Fibroblast of lung (primary cell): ENCODE data around the gene SH3D19.

Experiments used
- EZH2 ChIP-seq: IDR thresholded peaks from 2 replicates; pipeline ENCODE4 v1.5.1; 2012; ENCODE audit warnings: low read length, control low read depth, mild to moderate bottlenecking; ENCODE audit errors: missing control alignments
- TF ChIP-seq, protein P1 (sequence below), 2 donors: IDR thresholded peaks in 1 of 2; conservative IDR thresholded peaks in 1 of 2; 1 replicate in 1 of 2; 2 replicates in 1 of 2; pipeline ENCODE4 v1.5.1; 2011 to 2012; ENCODE audit warnings: low read length in 2 of 2, control low read depth in 1 of 2, inconsistent platforms in 1 of 2, low read depth in 1 of 2, mild to moderate bottlenecking in 1 of 2

DNA sequence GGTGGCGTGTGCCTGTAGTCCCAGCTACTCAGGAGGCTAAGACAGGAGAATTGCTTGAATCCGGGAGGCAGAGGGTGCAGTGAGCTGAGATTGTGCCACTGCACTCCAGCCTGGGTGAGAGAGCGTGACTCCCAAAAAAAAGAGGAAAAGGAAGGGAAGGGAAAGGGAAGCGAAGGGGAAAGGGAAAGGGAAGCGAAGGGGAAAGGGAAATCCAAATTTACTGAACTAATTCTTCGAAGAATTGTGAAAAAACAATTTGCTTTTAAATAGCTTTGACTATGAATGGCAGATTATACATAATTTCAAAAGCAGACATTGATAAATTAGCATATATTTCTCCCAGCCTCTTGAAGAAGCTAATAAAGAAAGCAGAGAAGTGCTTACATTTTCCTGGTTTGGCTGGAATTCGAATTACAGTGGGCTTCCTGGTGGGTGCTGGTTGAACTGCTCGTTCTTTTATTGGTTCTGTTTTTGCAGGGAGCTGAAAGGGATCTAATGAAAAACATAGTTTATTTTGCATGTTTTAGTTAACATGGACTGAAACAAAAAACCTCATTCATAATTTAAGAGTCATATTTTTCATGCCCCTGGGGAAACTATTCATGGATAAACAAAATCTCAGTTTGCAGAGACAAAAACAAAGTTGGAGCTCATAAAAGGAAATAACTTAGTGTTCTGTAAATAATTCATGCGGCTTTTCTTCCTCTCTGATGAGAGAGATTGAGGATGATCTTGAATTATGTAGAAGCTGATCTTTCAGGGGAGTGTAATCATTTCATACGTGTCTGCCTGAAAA, 160.0 kb downstream of the SH3D19 start:
- TF ChIP-seq, protein P1, sequence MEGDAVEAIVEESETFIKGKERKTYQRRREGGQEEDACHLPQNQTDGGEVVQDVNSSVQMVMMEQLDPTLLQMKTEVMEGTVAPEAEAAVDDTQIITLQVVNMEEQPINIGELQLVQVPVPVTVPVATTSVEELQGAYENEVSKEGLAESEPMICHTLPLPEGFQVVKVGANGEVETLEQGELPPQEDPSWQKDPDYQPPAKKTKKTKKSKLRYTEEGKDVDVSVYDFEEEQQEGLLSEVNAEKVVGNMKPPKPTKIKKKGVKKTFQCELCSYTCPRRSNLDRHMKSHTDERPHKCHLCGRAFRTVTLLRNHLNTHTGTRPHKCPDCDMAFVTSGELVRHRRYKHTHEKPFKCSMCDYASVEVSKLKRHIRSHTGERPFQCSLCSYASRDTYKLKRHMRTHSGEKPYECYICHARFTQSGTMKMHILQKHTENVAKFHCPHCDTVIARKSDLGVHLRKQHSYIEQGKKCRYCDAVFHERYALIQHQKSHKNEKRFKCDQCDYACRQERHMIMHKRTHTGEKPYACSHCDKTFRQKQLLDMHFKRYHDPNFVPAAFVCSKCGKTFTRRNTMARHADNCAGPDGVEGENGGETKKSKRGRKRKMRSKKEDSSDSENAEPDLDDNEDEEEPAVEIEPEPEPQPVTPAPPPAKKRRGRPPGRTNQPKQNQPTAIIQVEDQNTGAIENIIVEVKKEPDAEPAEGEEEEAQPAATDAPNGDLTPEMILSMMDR (conservative IDR thresholded peaks at IDR 0.05 in 1 of 2, IDR thresholded peaks at IDR 0.05 in 1 of 2; ENCODE audit: low read depth in 1 of 2, low read length in 2 of 2) = no peak
- no peak for TF ChIP-seq EZH2
